Measurements from ENCODE around the gene FURIN.

Gene FURIN

DNA sequence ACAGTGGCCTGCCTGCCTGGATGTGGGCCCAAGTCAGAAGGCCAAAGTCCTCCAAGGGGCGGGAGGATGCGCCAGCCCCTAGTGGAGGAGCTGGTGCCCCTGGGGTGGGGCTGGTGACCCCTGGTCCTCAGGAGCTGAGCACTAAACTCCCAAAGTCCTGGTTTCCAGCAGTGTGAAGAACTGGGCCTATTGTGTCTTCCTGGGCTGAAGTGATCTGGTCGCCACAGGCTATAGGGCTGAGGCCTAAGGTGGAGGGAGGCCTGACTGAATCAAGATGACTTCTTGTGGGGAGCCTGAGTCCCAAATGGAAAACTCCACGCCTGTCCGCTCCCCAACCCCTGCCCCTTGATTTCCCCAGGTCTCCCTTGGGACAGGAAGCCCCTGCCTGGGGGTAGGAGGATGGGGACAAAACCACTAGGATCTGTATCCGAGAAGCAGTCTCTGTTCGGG lies 15.2 kb downstream of the FURIN start:
- TF ChIP-seq, protein P1, sequence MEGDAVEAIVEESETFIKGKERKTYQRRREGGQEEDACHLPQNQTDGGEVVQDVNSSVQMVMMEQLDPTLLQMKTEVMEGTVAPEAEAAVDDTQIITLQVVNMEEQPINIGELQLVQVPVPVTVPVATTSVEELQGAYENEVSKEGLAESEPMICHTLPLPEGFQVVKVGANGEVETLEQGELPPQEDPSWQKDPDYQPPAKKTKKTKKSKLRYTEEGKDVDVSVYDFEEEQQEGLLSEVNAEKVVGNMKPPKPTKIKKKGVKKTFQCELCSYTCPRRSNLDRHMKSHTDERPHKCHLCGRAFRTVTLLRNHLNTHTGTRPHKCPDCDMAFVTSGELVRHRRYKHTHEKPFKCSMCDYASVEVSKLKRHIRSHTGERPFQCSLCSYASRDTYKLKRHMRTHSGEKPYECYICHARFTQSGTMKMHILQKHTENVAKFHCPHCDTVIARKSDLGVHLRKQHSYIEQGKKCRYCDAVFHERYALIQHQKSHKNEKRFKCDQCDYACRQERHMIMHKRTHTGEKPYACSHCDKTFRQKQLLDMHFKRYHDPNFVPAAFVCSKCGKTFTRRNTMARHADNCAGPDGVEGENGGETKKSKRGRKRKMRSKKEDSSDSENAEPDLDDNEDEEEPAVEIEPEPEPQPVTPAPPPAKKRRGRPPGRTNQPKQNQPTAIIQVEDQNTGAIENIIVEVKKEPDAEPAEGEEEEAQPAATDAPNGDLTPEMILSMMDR (conservative IDR thresholded peaks at IDR 0.05; ENCODE audit: low read depth, low read length): no peak
- H3K4me3 ChIP-seq (ENCODE audit: low read depth, low read length): peak overlapping the region; percentile 65
- no peak for DNase-seq (ENCODE audit: low read depth)

DNA sequence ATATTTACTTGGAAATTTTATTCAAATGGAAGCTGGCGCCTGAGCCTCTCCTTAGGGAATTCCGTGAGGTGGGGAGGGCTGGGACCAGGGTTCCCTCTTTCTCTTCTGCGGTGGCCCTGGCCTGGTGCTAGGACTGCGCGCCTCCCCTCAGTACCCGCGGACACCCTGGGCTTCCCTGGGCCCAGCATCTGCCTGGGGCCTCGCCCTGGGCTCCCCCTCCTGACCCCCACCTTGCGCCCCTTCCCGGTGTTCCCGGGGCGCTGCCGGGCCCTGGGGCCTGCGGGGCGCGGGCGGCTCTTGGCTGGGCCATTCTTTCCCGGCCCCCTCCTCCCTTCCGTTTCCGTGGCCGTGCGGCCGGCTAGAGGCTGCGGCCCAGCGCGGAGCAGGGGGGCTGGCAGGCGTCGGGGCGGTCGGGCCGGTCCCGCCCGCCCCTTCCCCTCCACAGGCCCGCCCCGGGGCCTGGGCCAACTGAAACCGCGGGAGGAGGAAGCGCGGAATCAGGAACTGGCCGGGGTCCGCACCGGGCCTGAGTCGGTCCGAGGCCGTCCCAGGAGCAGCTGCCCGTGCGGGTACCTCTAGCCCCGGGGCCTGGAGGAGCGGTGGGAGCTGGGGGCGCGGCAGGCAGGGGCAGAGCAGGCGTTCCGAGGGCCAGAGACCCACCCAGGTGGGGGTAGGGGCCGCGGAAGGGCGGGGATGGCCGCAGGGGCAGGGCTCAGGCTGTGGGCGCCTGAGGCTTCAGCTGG lies 15.8 kb downstream of the FURIN start, which contains the start of gene FES:
TSS of gene FES (plus strand) at position 529 of the 743 bp plus-strand sequence. CDS start 542 bp downstream, outside the sequence.
- peak within 1 kb of the TSS; percentile 65 for H3K4me3 ChIP-seq (ENCODE audit: low read depth, low read length)
- peak; percentile 52 for DNase-seq (ENCODE audit: low read depth)

GRCh38 chr15:90884719-90885431 lies 16.5 kb downstream of the FURIN start:
- TF ChIP-seq, protein P1 (conservative IDR thresholded peaks at IDR 0.05; ENCODE audit: low read depth, low read length): no peak
- DNase-seq (ENCODE audit: low read depth): no peak
- peak overlapping the region; percentile 65 for H3K4me3 ChIP-seq (ENCODE audit: low read depth, low read length)

More for the DNA sequence above, 15.8 kb downstream of the FURIN start, which contains the start of gene FES:
- TF ChIP-seq, protein P1 (conservative IDR thresholded peaks at IDR 0.05; ENCODE audit: low read depth, low read length): no peak

DNA sequence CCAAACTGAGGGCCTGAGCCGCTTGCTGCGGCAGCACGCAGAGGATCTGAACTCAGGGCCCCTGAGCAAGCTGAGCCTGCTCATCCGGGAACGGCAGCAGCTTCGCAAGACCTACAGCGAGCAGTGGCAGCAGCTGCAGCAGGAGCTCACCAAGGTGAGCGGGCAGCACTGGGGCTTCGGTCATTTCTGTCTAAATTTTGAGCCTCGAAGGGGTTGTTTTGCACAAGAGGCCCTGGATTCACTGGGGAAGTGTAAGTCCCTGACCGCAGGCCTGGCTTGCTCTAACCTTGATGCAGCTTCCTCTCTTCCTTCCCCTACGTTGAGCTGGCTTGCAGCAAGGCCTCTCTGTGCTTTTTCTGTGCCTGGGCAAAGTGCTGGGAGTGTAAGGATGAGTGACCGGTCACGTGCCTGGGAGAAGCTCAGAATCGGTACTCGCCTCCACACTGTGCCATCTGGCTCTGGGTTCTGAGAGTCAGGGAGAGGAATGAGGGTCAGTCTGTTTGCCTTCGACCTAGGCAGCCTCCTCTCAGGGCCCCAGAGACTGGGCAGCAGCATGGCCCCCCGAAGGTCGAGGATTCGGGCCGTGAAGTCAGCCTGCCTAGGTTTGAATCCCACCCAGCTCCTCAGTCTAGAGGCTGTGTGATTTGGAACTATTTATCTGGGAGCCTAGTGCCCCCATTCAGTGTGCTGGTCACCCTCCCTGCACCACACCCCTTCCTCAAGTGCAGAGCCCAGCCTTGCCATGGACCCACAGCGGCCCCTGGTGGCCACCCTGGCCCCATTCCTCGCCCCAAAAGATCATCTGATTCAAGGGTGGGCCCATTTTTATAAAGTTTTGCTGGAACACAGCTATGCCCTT lies 17.3 kb downstream of the FURIN start:
- H3K4me3 ChIP-seq (ENCODE audit: low read depth, low read length): peak overlapping the region; percentile 17
- TF ChIP-seq, protein P1 (conservative IDR thresholded peaks at IDR 0.05; ENCODE audit: low read depth, low read length): peak; percentile 99
- DNase-seq (ENCODE audit: low read depth): peak; percentile 74

- DNase-seq (ENCODE audit: low read depth): no peak
- H3K4me3 ChIP-seq (ENCODE audit: low read depth, low read length): no peak overlapping the region
- TF ChIP-seq, protein P1 (conservative IDR thresholded peaks at IDR 0.05; ENCODE audit: low read depth, low read length): no peak
Measured at GRCh38 chr15:90886291-90886614, 17.9 kb downstream of the FURIN start.

DNA sequence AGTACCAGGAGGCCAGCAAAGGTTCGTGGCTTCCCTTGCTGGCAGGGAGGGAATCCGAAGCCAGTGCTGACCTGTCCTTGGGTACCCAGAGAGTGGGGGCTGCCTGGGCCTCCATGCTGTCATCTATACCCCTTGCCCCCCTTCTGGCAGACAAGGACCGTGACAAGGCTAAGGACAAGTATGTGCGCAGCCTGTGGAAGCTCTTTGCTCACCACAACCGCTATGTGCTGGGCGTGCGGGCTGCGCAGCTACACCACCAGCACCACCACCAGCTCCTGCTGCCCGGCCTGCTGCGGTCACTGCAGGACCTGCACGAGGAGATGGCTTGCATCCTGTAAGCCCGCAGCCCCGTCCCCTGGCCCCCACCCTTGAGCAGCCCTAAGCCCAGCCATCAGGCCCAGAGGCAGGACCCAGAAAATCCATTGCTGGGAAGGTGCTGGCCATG lies 18.7 kb downstream of the FURIN start:
- DNase-seq (ENCODE audit: low read depth): no peak
- H3K4me3 ChIP-seq (ENCODE audit: low read depth, low read length): no peak overlapping the region
- TF ChIP-seq, protein P1 (conservative IDR thresholded peaks at IDR 0.05; ENCODE audit: low read depth, low read length): no peak
